ENCODE measurements around the gene CDK5. TPM values are rescaled to one million over a fixed set of nuclear protein-coding genes. Genes with fewer than 3 reads are reported as not detected.

Gene CDK5
- total and polyA plus RNA-seq, 2 of the 13 experiments (the other 11 are each of a cell fraction or from before 2014, with no cell fraction given), result 16.4 to 21.3 TPM

DNA sequence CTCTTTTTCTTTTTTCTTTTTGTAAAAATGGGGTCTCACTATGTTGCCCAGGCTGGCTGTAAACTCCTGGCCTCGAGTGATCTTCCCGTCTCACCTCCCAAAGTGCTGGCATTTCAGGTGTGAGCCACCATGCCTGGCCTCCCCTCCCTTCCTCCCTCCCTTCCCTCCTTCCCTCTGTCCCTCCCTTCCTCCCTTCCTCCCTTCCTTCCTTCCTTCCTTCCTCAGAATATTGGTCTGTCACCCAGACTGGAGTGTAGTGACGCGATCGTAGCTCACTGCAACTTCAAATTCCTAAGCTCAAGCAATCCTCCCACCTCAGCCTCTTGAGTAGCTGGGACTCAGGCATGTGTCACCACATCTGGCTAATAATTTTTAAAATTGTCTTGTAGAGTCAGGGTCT, 37.0 kb upstream of the CDK5 start:
- no peak for FAIRE-seq
- in situ Hi-C loops (cut with HindIII; ENCODE audit: extremely low pct_ligation_motif_present, low pct_unique_long_range_greater_than_20kb) (no loop called here), intact Hi-C loops (cut with micrococcal nuclease; ENCODE audit: unreplicated experiment) (no loop called here)
- WGBS (ENCODE audit: low lambda C conversion rate), result 94% methylated on average over 5 of the region's 5 CpGs
- Histone ChIP-seq H4K20me1 (ENCODE audit: insufficient read depth, low read length) (peaks cover 65% of the 10 kb centered on the region), H3K36me3 (replicated peaks in 1 of 2; ENCODE audit: control insufficient read depth in 1 of 2, insufficient read depth in 2 of 2, low read length in 2 of 2) (peaks cover 7 to 35% of the 10 kb centered on the region in 2 experiments; a peak in 4 of 5 replicates), H3K27me3 (ENCODE audit: control insufficient read depth in 1 of 2, insufficient read depth in 2 of 2, low read length in 2 of 2) (no peaks in the 10 kb centered on the region), H3K9me3 (ENCODE audit: low read length) (no peaks in the 10 kb centered on the region), H3K4me3 (replicated peaks in 1 of 3; ENCODE audit: insufficient read depth in 1 of 3, low read depth in 2 of 3, low read length in 3 of 3) (no peak overlapping the region), H3K4me1 (ENCODE audit: insufficient read depth, low read length) (peaks cover 21% of the 10 kb centered on the region), H2AFZ (ENCODE audit: low read length) (no peak overlapping the region), H3K9ac (ENCODE audit: insufficient read depth, low read depth, low read length) (no peak overlapping the region), H3K4me2 (ENCODE audit: low read depth, low read length) (no peak overlapping the region), H3K79me2 (ENCODE audit: insufficient read depth, low read length) (peaks cover 87% of the 10 kb centered on the region), H3K27ac (ENCODE audit: extremely low read length, insufficient read depth, low read length) (no peak overlapping the region)
- ChIA-PET CTCF (ENCODE audit: low intra/inter-chr PET ratio, low total read pairs) (no interaction called here), POLR2A (interaction anchor here (1.3 kb wide), 1 partner anchor 32 kb away, joined by 5 read pairs; no protein-coding TSS in a partner anchor)
- DNase-seq (ENCODE audit: low spot score), result no peak
- no TSS peak for BruUV-seq (replicated peaks)
- ATAC-seq, result no peak
- TF ChIP-seq ZNF121 (CRISPR knock-in tag; IDR thresholded peaks at IDR 0.05), result peak; percentile 27; the same call in 1 of the 2 replicates
- TF ChIP-seq ZNF17 (CRISPR knock-in tag; IDR thresholded peaks at IDR 0.05), result no peak

DNA sequence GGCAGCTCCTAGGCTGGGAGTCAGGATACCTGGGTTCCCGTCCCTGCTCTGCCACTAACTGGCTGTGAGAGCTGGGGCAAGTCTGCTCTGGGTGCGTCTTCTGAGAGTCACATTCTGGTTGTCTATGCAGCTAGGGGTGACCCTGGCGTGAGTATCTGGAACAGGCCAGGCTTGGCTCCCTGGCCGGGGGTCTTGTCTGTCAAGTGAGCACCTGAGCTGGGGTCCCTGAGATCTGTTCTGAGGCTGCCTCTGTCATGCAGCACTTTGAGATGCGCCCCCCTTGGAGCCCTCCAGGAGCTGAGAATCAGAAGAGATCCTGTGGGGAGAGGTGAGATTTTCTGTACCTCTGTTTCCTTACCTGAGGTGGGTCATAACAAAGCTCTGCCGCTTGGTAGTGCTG, 36.1 kb upstream of the CDK5 start:
- Histone ChIP-seq H3K9me3 (ENCODE audit: low read length) (no peaks in the 10 kb centered on the region), H3K36me3 (replicated peaks in 1 of 2; ENCODE audit: control insufficient read depth in 1 of 2, insufficient read depth in 2 of 2, low read length in 2 of 2) (peaks cover 7 to 35% of the 10 kb centered on the region in 2 experiments; a peak in 4 of 5 replicates), H3K9ac (ENCODE audit: insufficient read depth, low read depth, low read length) (no peak overlapping the region), H3K27me3 (ENCODE audit: control insufficient read depth in 1 of 2, insufficient read depth in 2 of 2, low read length in 2 of 2) (no peaks in the 10 kb centered on the region), H2AFZ (ENCODE audit: low read length) (no peak overlapping the region), H3K4me2 (ENCODE audit: low read depth, low read length) (no peak overlapping the region), H3K79me2 (ENCODE audit: insufficient read depth, low read length) (peaks cover 91% of the 10 kb centered on the region), H3K27ac (ENCODE audit: extremely low read length, insufficient read depth, low read length) (no peak overlapping the region), H4K20me1 (ENCODE audit: insufficient read depth, low read length) (peaks cover 69% of the 10 kb centered on the region), H3K4me3 (replicated peaks in 1 of 3; ENCODE audit: insufficient read depth in 1 of 3, low read depth in 2 of 3, low read length in 3 of 3) (no peak overlapping the region), H3K4me1 (ENCODE audit: insufficient read depth, low read length) (peaks cover 30% of the 10 kb centered on the region)
- in situ Hi-C loops (cut with HindIII; ENCODE audit: extremely low pct_ligation_motif_present, low pct_unique_long_range_greater_than_20kb) (no loop called here), intact Hi-C loops (cut with micrococcal nuclease; ENCODE audit: unreplicated experiment) (no loop called here)
- BruUV-seq (replicated peaks), result no TSS peak
- 94% methylated on average over 2 of the region's 6 CpGs for WGBS (ENCODE audit: low lambda C conversion rate)
- CTCF ChIA-PET (ENCODE audit: low intra/inter-chr PET ratio, low total read pairs), result no interaction called here
- POLR2A ChIA-PET, result no interaction called here
- no peak for DNase-seq (ENCODE audit: low spot score)
- FAIRE-seq, result no peak
- no peak for ATAC-seq
- no peak for TF ChIP-seq JDP2 (CRISPR knock-in tag; IDR thresholded peaks at IDR 0.05; ENCODE audit: borderline replicate concordance)
- TF ChIP-seq CBX2 (IDR thresholded peaks at IDR 0.05; ENCODE audit: low read depth, low read length), result no peak
- no peak for TF ChIP-seq CBX2 (CRISPR knock-in tag; IDR thresholded peaks at IDR 0.05; ENCODE audit: low read depth)
- TF ChIP-seq THAP11 (CRISPR knock-in tag; IDR thresholded peaks at IDR 0.05), result no peak
- no peak for TF ChIP-seq NR2F2 (IDR thresholded peaks at IDR 0.05; ENCODE audit: borderline replicate concordance, low read depth)
- no peak for TF ChIP-seq FOXA1 (IDR thresholded peaks at IDR 0.05)
- no peak for TF ChIP-seq FOXA1 (CRISPR knock-in tag; IDR thresholded peaks at IDR 0.05)
- no peak for TF ChIP-seq ZNF274 (CRISPR knock-in tag; IDR thresholded peaks at IDR 0.05)
- no peak for TF ChIP-seq FOSL1 (CRISPR knock-in tag; IDR thresholded peaks at IDR 0.05; ENCODE audit: borderline replicate concordance)
- TF ChIP-seq, protein P1, sequence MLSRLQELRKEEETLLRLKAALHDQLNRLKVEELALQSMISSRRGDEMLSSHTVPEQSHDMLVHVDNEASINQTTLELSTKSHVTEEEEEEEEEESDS (CRISPR knock-in tag; IDR thresholded peaks at IDR 0.05; ENCODE audit: borderline replicate concordance), result no peak
- no peak for TF ChIP-seq TAF1 (CRISPR knock-in tag; IDR thresholded peaks at IDR 0.05)
- TF ChIP-seq CBFB (CRISPR knock-in tag; IDR thresholded peaks at IDR 0.05), result no peak
- no peak for TF ChIP-seq CCDC6 (CRISPR knock-in tag; IDR thresholded peaks at IDR 0.05)
- TF ChIP-seq, protein P2, sequence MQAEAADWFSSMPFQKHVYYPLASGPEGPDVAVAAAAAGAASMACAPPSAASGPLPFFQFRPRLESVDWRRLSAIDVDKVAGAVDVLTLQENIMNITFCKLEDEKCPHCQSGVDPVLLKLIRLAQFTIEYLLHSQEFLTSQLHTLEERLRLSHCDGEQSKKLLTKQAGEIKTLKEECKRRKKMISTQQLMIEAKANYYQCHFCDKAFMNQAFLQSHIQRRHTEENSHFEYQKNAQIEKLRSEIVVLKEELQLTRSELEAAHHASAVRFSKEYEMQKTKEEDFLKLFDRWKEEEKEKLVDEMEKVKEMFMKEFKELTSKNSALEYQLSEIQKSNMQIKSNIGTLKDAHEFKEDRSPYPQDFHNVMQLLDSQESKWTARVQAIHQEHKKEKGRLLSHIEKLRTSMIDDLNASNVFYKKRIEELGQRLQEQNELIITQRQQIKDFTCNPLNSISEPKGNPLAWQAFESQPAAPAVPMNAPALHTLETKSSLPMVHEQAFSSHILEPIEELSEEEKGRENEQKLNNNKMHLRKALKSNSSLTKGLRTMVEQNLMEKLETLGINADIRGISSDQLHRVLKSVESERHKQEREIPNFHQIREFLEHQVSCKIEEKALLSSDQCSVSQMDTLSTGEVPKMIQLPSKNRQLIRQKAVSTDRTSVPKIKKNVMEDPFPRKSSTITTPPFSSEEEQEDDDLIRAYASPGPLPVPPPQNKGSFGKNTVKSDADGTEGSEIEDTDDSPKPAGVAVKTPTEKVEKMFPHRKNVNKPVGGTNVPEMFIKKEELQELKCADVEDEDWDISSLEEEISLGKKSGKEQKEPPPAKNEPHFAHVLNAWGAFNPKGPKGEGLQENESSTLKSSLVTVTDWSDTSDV (CRISPR knock-in tag; IDR thresholded peaks at IDR 0.05), result no peak
- TF ChIP-seq ETV6 (CRISPR knock-in tag; conservative IDR thresholded peaks at IDR 0.05), result no peak
- TF ChIP-seq, protein P3, sequence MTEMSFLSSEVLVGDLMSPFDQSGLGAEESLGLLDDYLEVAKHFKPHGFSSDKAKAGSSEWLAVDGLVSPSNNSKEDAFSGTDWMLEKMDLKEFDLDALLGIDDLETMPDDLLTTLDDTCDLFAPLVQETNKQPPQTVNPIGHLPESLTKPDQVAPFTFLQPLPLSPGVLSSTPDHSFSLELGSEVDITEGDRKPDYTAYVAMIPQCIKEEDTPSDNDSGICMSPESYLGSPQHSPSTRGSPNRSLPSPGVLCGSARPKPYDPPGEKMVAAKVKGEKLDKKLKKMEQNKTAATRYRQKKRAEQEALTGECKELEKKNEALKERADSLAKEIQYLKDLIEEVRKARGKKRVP (CRISPR knock-in tag; IDR thresholded peaks at IDR 0.05), result no peak

Measured in HepG2 (cell line).